GM21737 (cell line): ENCODE results near the gene ANKRD27.
"Not testable (repeated sequence)": the region's sequence is repeated elsewhere in the genome, so short reads cannot be mapped to it uniquely, and the experiment has no call there.

Experiments used
- ATAC-seq: cut with Tn5 transposase; IDR thresholded peaks from one replicate; pipeline ENCODE4 v1.9.1; 2021; ENCODE audit warnings: mild to moderate bottlenecking, moderate library complexity; ENCODE audit not compliant: unreplicated experiment

ANKRD27 gene

GRCh38 chr19:32656379-32656778 lies 18.6 kb downstream of the ANKRD27 start:
- ATAC-seq: not testable (repeated sequence)

- ATAC-seq: no peak
Measured at GRCh38 chr19:32653599-32653915, 21.4 kb downstream of the ANKRD27 start.

- no peak for ATAC-seq
Measured at GRCh38 chr19:32652894-32653598, 21.9 kb downstream of the ANKRD27 start.

DNA sequence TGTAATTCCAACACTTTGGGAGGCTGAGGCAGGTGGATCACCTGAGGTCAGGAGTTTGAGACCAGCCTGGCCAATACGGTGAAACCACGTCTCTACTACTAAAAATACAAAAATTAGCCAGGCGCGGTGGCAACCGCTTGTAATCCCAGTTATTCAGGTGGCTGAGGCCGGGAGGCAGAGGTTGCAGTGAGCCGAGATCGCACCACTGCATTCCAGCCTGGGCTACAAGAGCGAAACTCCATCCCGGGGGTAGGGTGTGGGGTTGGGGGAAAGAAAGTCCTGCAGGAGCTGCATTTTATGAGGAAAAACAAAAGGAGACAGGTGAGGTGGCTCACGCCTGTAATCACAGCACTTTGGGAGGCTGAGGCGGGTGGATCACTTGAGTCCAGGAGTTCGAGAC lies 22.6 kb downstream of the ANKRD27 start:
- ATAC-seq: not testable (repeated sequence)

- ATAC-seq: no peak
Measured at GRCh38 chr19:32651729-32652140, 23.2 kb downstream of the ANKRD27 start.

DNA sequence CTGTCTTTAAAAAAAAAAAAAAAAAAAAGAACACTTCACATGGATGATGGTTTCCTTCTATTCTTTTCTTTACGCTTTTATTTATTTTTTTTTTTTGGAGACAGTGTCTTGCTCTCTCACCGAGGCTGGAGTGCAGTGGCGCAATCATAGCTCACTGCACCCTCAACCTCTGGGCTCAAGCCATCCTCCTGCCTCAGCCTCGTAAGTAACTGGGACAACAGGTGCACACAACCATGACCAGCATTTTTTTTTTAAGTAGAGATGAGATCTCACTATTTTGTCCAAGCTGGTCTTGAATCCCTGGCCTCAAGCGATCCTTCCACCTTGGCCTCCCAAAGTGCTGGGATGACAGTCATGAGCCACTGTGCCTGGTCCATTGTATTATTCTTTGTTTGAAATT lies 24.3 kb downstream of the ANKRD27 start:
- ATAC-seq: no peak

GRCh38 chr19:32649751-32650150 lies 25.2 kb downstream of the ANKRD27 start:
- ATAC-seq: no peak

DNA sequence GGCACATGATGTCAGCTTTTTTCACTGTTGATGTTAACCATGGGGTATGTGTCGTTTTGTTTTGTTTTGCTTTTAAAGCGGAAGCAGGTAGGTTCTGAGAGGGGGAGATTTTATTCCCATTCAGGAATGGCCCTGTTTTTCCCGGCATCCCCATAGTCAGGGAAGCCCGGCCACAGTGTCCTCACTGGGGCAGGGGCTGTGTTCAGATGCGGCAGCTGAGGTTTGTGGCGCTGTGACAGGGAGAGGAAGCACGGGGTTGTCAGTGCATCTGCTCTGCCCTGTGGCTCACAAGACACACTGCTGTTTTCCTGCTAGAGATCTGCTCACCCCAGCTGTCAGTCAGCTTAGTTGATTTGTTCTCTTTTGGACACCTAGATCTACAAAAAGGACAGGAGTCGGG lies 27.6 kb downstream of the ANKRD27 start:
- no peak for ATAC-seq

- no peak for ATAC-seq
Measured at GRCh38 chr19:32646556-32646955, 28.4 kb downstream of the ANKRD27 start.

- no peak for ATAC-seq
Measured at GRCh38 chr19:32642771-32643170, 32.2 kb downstream of the ANKRD27 start.

- no peak for ATAC-seq
Measured at GRCh38 chr19:32638625-32639024, 36.4 kb downstream of the ANKRD27 start.

DNA sequence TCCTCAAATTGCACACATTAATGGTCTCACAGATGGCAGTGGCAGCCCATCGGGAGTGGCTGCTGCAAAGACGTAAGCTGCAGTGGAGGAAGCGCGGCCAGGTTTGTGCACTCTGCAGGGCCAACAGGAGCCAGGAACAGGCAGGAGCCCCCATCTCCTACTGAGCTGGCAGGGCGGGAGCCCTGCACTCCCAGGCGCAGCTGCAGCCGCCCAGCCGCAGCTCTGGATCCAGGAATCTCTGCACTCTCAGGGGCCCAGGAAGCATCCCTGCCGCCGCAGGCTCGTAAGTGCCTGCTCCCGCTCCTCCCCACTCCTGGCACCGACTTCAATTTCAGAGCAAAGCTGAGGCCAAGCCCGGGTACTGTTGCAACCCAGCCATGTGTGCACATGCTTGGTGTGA lies 37.5 kb downstream of the ANKRD27 start:
- no peak for ATAC-seq

DNA sequence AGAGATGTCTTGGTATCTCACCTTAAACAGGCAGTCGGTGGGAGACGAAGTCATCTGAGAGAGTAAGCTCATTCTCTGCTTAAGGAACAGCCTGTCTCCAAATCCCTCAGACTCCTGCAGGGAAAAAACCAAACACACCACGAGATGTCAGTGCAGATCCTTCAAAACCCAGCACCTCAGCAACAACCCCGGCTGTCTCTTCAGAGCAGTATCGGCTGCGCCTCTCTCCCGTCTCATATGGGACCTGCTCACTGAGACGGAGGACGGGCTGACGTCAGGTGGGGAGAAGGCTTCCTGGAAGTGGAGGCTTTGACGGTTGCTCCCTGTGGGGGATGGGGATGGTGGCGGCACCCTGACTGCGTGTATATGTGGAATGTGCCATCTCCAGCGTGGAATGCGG lies 43.6 kb downstream of the ANKRD27 start:
- ATAC-seq: no peak

- ATAC-seq: no peak
Measured at GRCh38 chr19:32630338-32630737, 44.6 kb downstream of the ANKRD27 start.

GRCh38 chr19:32627714-32628270 lies 47.2 kb downstream of the ANKRD27 start:
- ATAC-seq: no peak

DNA sequence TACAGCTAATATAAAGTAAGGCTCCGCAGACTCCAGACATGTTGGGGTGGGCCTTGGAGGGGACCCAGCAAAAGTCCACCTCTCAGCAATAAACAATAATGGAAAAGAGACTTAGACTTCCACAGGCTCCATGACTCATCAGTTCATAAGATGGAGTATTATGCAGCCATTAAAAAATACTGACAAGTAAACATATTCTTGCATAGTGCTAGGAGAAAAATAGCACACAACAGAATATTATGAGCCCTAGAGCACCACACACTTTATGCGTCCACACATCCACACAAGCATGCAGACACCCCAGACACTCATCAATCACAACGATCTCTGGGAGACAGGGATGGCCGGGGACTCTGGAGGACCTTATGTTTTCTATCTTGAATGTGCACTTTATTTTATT lies 48.0 kb downstream of the ANKRD27 start:
- ATAC-seq: no peak

- ATAC-seq: no peak
Measured at GRCh38 chr19:32624410-32624809, 50.6 kb downstream of the ANKRD27 start.

GRCh38 chr19:32622002-32622401 lies 53.0 kb downstream of the ANKRD27 start:
- no peak for ATAC-seq

DNA sequence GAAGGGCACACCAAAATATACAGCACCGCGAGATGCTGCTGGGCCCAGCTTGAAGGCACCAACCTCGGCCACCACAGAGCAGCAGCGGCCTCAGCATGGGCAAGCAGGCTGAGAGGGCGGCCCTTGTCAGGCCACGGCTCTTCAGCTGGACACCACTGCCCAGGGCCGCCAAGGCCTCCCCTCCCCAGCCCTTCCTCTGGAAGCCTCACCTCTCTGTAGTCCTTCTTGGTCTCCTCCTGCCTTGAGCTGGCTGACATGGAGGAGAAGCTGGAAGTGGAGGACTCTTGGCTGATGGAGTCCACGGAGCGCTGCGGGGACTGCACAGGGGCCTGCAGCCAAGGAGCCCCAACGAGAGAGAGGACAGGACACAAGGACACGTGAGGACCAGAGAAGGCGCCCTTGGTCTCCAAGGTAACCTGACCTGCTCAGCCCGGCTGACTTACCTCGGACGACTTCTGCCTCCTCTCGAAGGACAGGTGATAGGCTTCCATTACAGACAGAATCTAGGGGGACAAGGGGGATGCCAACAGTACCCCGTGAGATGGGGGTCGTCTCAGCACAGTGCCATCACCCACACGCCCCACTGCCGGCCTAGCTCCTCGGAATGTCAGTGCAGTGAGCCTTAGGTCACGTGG lies 55.8 kb downstream of the ANKRD27 start:
- ATAC-seq: no peak

DNA sequence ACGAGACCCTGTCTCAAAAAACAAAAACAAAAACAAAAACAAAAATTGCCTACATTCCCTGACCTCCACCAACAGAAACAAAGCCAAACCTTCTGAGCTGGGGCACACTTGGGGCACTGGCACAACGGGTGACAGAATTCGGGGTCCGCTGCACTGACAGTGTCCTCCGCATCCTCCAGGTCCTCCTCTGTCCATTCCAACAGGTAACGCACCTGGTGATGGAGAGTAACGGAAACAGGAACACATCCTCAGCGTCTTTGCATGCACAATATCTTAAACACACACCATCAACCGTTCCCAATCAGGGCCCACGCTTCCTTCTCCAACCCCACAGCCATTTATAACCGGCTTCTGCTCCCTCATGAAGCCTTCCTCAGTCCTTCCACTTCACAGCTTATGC lies 59.4 kb downstream of the ANKRD27 start:
- ATAC-seq: no peak

DNA sequence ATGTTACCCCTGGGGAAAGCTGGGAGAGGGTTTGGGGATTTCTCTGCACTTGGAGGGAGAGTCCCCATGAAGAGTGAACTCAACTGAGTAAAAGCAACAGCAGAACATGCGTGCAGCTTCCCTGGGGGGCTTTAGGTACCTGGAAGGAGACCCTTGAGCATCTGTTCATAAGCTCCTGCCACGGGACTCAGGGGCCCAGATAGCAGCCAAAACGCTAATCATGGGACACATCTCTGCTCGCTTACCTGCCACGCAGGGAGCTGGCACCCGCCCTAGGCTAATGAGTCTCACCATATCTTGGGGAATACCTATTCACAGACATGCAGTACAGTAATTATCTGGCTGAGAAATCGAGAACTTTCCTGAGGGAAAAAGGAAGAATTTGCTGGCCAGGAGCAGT lies 60.1 kb downstream of the ANKRD27 start:
- no peak for ATAC-seq

- no peak for ATAC-seq
Measured at GRCh38 chr19:32613008-32613407, 62.0 kb downstream of the ANKRD27 start.

DNA sequence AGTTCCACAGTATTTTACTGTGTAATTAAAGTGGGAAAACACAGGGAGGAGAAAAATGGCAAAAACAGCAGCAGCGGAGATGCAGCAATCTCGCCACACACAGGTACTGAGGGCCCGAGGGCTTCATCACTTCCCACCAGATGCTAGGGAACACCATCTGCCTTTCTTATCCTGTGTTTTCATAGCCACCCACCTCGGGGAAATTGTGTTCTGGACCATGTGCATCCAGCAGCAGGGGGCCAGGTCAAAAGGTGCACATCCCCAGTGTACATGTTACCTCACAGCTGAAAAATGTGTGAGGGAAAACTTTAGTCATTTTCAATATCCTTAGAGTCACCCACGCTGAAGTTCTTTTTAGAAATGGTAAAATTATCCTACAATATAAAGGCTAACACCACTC lies 63.8 kb downstream of the ANKRD27 start:
- ATAC-seq: no peak
